HG03460 (cell line): ENCODE data around the gene LUC7L.
"Not testable (repeated sequence)": the region's sequence is repeated elsewhere in the genome, so short reads cannot be mapped to it uniquely, and the experiment has no call there.

Experiments used
- ATAC-seq: cut with Tn5 transposase; IDR thresholded peaks from one replicate; pipeline ENCODE4 v1.9.1; 2021; ENCODE audit not compliant: unreplicated experiment

The LUC7L gene, protein sequence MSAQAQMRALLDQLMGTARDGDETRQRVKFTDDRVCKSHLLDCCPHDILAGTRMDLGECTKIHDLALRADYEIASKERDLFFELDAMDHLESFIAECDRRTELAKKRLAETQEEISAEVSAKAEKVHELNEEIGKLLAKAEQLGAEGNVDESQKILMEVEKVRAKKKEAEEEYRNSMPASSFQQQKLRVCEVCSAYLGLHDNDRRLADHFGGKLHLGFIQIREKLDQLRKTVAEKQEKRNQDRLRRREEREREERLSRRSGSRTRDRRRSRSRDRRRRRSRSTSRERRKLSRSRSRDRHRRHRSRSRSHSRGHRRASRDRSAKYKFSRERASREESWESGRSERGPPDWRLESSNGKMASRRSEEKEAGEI

DNA sequence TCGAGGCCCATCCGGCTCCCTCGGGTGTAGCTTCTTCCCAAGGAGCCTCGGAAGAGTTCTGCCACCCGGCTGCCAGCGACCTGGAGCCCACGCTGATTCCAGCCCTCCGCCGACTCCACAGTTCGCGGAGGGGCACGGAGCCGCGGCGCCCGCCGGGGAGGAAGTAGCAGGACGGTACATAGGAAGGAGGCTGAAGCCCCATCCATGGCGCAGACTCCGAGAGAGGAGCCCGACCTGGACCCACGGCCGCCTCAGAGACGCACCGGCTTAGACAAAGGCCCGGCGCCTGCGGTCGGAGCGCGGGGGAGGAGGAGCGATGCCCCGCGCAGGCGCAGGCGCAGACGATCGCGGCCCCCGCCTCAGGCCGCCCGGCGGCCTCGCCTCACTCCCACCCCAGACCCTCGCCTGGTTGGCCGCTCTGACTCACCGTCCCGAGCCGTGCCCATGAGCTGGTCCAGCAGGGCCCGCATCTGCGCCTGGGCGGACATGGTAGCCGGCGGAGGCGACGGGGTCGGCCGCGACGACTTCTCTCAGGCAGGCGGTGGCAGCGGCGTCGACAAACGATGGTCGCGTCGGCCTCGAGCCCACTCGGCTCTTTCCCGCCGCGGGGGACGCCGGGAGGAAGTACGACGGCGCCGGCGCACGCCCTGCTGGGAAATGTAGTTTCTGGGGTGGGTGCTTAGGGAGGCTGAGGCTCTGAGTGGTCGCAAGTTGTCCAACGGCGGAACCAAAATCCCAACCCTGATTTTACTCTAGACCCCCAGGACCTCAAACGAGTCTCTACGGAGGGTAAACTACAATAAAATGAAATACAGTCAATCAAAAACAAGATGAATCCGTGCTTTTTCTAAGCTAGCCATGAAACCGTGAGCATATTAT is at the start of gene LUC7L:
Gene LUC7L (minus strand): TSS at position 598 of the 879 bp plus-strand sequence. CDS start 110 bp downstream, at position 488.
- ATAC-seq = peak; percentile 79

GRCh38 chr16:278863-279366 is 49.7 kb upstream of the LUC7L start:
- no peak for ATAC-seq

- ATAC-seq = no peak
Observed at GRCh38 chr16:276426-277077, 47.3 kb upstream of the LUC7L start.

DNA sequence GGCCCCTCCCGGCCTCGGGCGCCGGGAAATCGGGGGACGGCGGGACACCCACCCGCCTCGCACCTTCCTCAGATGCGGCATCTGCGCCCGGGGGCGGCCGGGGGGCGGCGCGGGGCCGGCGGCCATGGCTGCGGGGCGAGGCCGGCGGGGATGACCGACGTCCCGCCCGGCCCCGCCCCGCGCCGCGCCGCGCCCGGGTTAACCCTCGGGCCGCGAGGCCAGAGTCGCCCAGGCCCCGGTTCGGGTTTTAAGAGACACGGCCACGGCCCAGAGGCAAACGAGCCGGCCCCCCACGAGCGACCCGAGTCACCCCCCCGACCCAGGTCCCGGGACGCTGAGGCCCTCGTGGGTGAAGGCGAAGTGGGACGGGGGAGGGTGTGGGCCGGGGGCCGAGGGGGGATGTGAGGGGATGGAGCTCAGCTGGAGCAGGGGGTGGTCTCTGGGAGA is 46.6 kb upstream of the LUC7L start, which contains the start of gene RGS11:
Gene RGS11 (minus strand): TSS at position 159 of the 447 bp plus-strand sequence. CDS start 33 bp downstream, at position 126.
- ATAC-seq = no peak

GRCh38 chr16:275041-275641 is 45.9 kb upstream of the LUC7L start:
- ATAC-seq = no peak

- no peak for ATAC-seq
Observed at GRCh38 chr16:273547-274421, 44.5 kb upstream of the LUC7L start.

DNA sequence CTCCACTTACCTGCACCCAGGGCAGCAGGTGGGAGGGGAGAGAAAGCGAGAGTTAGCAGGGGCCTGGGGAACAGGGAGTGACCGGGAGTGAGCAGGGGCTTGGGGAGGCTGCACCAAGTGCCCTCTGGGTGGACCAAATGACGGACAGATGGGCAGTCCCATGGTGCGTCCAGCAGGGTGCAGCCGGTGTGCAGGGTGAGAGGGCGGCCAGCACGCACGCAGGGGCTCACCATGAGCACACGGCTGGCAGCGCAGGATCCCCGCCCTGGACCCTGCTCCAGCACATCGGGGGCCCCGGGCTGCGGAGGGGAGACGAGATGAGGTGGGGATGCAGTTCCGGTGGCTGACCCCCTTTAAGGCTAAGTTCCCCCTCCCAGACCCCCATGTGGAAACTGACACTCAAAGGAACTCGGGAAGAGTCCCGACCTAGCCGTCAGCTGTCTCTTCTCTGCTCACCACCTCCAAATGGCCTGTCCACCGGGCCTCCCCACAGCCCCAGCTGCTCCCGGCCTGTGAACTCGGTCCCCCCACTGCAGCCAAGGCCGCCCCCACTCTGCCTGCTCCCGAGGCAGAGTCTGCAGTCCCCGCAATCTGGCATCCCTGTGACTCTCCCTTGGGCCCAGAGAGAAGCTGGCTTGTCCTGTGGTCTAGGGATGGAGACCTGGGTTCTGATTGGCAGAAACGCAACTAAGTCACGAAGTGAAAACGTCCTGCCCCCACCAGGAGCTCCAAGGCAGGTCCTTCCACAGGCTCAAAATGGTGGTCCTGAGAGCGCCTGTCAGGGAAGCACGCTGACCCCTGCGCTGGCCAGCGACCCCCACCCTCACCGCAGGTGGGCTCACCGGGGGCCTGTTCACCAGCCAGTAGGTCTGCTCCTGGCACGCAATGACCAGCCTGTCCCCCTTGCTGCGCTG is 43.6 kb upstream of the LUC7L start:
- no peak for ATAC-seq

- ATAC-seq = no peak
Observed at GRCh38 chr16:270381-271255, 41.4 kb upstream of the LUC7L start.

- no peak for ATAC-seq
Observed at GRCh38 chr16:269061-269796, 40.0 kb upstream of the LUC7L start.

GRCh38 chr16:268141-269053 is 39.1 kb upstream of the LUC7L start:
- no peak for ATAC-seq

GRCh38 chr16:267562-267961 is 38.3 kb upstream of the LUC7L start:
- not testable (repeated sequence) for ATAC-seq

DNA sequence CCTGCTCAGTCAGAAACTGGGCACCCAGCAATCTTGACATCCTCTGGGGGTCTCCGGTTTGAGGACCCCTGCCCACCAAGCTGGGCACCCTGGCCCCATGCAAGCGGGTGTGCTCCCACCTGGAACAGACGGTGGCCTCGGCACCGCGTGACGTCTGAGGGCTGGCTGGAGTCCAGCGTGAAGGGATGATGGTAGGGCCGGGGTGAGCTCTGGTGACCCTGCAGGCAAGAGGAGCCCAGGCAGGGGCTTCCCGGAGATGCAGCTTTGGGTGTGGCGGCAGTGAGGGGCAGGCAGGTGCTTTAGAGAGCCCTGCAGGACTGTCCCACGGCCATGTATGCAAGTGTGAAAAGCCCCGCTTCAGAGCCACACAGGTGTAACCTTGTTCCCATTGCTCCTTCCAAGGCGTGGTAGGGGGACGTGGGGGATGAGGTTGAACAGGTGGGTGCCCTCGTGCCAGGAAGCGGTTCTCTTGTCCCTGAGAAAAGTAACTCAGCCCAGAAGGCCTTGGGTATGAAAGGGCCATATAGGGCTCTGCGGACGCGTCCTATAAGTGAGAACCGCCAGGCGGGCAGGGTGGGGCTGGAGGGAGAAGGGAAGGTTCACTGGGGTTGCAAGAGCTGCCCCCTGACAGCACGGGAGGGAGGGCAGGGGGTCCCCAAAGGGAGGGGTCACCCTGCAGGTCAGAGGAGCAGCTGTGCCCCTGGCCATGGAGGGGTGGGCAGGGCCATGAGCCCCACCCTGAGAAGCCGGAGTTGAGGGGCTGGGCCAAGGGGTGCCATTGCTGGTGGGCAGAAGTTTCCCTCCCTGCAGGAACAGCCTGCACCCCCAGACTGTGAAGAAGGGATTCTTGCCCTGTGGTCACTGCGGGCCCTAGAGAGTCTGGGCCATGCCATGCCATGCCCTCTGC is 37.3 kb upstream of the LUC7L start:
- ATAC-seq = no peak

GRCh38 chr16:265711-266110 is 36.5 kb upstream of the LUC7L start:
- ATAC-seq = no peak

DNA sequence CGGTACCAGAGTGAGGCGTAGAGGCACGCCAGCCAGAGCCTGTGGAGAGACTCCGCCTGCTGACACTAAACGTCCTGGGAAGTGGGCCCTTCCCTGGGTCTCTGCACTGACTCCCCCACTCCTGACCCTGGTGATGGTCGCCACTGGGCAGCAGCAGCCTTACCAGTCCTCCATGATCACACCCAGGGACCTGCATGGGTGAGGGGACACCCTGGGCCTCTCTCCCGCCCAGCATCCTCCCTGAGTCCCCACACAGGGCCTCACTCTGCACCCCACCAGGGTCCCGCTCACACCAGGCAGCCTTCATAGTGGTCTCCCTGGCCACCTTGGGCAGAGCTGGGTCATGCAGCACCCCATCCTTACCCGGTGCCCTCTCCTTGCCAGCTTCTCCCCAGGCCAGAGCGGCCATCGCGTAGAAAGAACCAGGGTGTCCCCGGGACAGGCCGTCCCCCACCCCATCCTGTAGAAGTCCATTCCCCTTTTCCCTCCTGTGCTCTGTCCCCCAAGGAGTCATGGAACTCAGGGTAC is 35.8 kb upstream of the LUC7L start:
- no peak for ATAC-seq
